ENCODE measurements around the gene MS4A10. TPM values are rescaled to one million over a fixed set of nuclear protein-coding genes. Genes with fewer than 3 reads are reported as not detected.

The MS4A10 gene
- total and polyA plus RNA-seq, 7 donors = 0.03 TPM; not detected in 6

- no peak for TF ChIP-seq CTCF (IDR thresholded peaks at IDR 0.05)
- intact Hi-C loops (cut with DNase I) = no loop called here
- Histone ChIP-seq H3K4me3 (no peak overlapping the region), H3K9me3 (no peaks in the 10 kb centered on the region), H3K36me3 (ENCODE audit: insufficient read depth in 1 of 2, low read depth in 1 of 2) (no peaks in the 10 kb centered on the region), H3K4me1 (peaks cover 5% of the 10 kb centered on the region), H3K27me3 (ENCODE audit: insufficient read depth in 3 of 3, low read length in 2 of 3) (no peaks in the 10 kb centered on the region), H3K27ac (no peak overlapping the region)
- DNase-seq = no peak
- ATAC-seq = no peak
- 90 to 93% (median 92%) methylated on average over 3 of the region's 3 CpGs for WGBS, 3 donors
Observed at GRCh38 chr11:60790726-60791125, 5.6 kb downstream of the MS4A10 start.

- Histone ChIP-seq H3K9me3 (no peaks in the 10 kb centered on the region), H3K4me3 (no peak overlapping the region), H3K36me3 (ENCODE audit: insufficient read depth in 1 of 2, low read depth in 1 of 2) (no peaks in the 10 kb centered on the region), H3K27me3 (ENCODE audit: insufficient read depth in 3 of 3, low read length in 2 of 3) (no peaks in the 10 kb centered on the region), H3K27ac (no peak overlapping the region), H3K4me1 (peaks cover 5% of the 10 kb centered on the region)
- no peak for ATAC-seq
- TF ChIP-seq CTCF (IDR thresholded peaks at IDR 0.05) = no peak
- 89 to 90% (median 90%) methylated on average over 4 of the region's 4 CpGs for WGBS, 3 donors
- DNase-seq = no peak
- intact Hi-C loops (cut with DNase I) = no loop called here
Observed at GRCh38 chr11:60791153-60791933, 6.2 kb downstream of the MS4A10 start.

- DNase-seq = no peak
- ATAC-seq = no peak
- no peak overlapping the region for H3K4me3 ChIP-seq
- WGBS, 3 donors = 75 to 82% (median 77%) methylated on average over 3 of the region's 3 CpGs
- H3K4me1 ChIP-seq = peaks cover 2% of the 10 kb centered on the region
- no peak for TF ChIP-seq CTCF (IDR thresholded peaks at IDR 0.05)
- intact Hi-C loops (cut with DNase I) = no loop called here
- H3K9me3 ChIP-seq = no peaks in the 10 kb centered on the region
- H3K27me3 ChIP-seq (ENCODE audit: insufficient read depth in 3 of 3, low read length in 2 of 3) = no peaks in the 10 kb centered on the region
- no peak overlapping the region for H3K27ac ChIP-seq
- H3K36me3 ChIP-seq (ENCODE audit: insufficient read depth in 1 of 2, low read depth in 1 of 2) = no peaks in the 10 kb centered on the region
Observed at GRCh38 chr11:60792521-60792920, 7.4 kb downstream of the MS4A10 start.

GRCh38 chr11:60795291-60795690 is 10.2 kb downstream of the MS4A10 start:
- intact Hi-C loops (cut with DNase I) = no loop called here
- no peak overlapping the region for H3K4me3 ChIP-seq
- no peak for TF ChIP-seq CTCF (IDR thresholded peaks at IDR 0.05)
- H3K9me3 ChIP-seq = no peaks in the 10 kb centered on the region
- no peak overlapping the region for H3K27ac ChIP-seq
- no peaks in the 10 kb centered on the region for H3K4me1 ChIP-seq
- 65 to 83% (median 70%) methylated on average over 6 of the region's 6 CpGs for WGBS, 3 donors
- peak in 1 of 2 donors; percentile 26 for DNase-seq
- H3K36me3 ChIP-seq (ENCODE audit: insufficient read depth in 1 of 2, low read depth in 1 of 2) = no peaks in the 10 kb centered on the region
- ATAC-seq = no peak
- peaks cover 0 to 3% (median 0%) of the 10 kb centered on the region in 3 donors for H3K27me3 ChIP-seq (ENCODE audit: insufficient read depth in 3 of 3, low read length in 2 of 3)

Data from psoas muscle (tissue), 8 donors.